Prostate gland (tissue), 2 donors: ENCODE data around the gene STK38L.

Experiments
- CTCF ChIP-seq, 4 experiments: fragments of 200-600 bp in 2 of 4; fragments of 450-650 bp in 2 of 4; sonication (generic) in 2 of 4; IDR thresholded peaks; 1 replicate in 3 of 4; 2 replicates in 1 of 4; pipeline ENCODE4 v1.5.1; 2016 to 2019; ENCODE audit warnings: antibody characterized with exemption in 4 of 4, mild to moderate bottlenecking in 2 of 4, moderate library complexity in 2 of 4
- POLR2A ChIP-seq: fragments of 450-650 bp; IDR thresholded peaks from one replicate; pipeline ENCODE4 v1.6.1; 2016; ENCODE audit warnings: antibody characterized with exemption, mild to moderate bottlenecking
- POLR2AphosphoS5 ChIP-seq: sonication (generic); formaldehyde crosslinking; IDR thresholded peaks from one replicate; pipeline ENCODE4 v1.6.1; 2017; ENCODE audit warnings: antibody characterized with exemption

DNA sequence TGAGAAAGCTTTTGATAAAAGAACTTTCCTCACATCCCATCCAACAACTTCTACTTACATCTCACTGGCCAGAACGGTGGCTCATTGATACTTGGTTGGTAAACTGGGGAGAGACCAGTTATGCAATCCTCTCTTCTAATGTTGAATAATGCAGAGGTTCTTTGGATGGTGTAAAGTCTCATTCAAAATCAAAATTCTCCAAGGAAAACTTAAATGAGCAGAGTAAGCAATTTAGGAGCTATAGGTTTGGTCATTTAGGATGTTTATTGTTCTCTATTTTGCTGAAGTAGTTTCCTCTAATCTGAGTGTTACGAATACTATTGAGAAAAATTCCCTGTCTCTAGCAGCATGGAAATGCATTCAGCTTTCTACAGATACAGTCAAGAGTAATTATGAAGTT, 26.5 kb upstream of the STK38L start:
- TF ChIP-seq POLR2AphosphoS5 (no peak), POLR2A (no peak), CTCF (IDR thresholded peaks at IDR 0.05) (no peak)
